NCI-H146 (cell line): ENCODE measurements around the gene TTLL9.
A peak's percentile ranks its signal among the peaks of the same experiment; 100 is the strongest.
"Not testable (repeated sequence)": the region's sequence is repeated elsewhere in the genome, so short reads cannot be mapped to it uniquely, and the experiment has no call there.

Source experiments
- DNase-seq: peaks from one replicate; lab custom pipeline; 2025; lab: John Stamatoyannopoulos, UW

The TTLL9 gene, protein sequence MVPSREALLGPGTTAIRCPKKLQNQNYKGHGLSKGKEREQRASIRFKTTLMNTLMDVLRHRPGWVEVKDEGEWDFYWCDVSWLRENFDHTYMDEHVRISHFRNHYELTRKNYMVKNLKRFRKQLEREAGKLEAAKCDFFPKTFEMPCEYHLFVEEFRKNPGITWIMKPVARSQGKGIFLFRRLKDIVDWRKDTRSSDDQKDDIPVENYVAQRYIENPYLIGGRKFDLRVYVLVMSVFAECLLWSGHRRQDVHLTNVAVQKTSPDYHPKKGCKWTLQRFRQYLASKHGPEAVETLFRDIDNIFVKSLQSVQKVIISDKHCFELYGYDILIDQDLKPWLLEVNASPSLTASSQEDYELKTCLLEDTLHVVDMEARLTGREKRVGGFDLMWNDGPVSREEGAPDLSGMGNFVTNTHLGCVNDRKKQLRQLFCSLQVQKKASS

GRCh38 chr20:31869942-31870725 is at the start of gene TTLL9, which contains the start of gene DUSP15:
TTLL9 (plus strand) TSS chr20:31870634; CDS start chr20:31871127, 493 bp downstream.
DUSP15 (minus strand) TSS chr20:31870527; CDS start chr20:31870337, 190 bp downstream.
- peak; percentile 77 for DNase-seq

GRCh38 chr20:31821427-31821826 is 49.0 kb upstream of the TTLL9 start:
- DNase-seq = no peak

DNA sequence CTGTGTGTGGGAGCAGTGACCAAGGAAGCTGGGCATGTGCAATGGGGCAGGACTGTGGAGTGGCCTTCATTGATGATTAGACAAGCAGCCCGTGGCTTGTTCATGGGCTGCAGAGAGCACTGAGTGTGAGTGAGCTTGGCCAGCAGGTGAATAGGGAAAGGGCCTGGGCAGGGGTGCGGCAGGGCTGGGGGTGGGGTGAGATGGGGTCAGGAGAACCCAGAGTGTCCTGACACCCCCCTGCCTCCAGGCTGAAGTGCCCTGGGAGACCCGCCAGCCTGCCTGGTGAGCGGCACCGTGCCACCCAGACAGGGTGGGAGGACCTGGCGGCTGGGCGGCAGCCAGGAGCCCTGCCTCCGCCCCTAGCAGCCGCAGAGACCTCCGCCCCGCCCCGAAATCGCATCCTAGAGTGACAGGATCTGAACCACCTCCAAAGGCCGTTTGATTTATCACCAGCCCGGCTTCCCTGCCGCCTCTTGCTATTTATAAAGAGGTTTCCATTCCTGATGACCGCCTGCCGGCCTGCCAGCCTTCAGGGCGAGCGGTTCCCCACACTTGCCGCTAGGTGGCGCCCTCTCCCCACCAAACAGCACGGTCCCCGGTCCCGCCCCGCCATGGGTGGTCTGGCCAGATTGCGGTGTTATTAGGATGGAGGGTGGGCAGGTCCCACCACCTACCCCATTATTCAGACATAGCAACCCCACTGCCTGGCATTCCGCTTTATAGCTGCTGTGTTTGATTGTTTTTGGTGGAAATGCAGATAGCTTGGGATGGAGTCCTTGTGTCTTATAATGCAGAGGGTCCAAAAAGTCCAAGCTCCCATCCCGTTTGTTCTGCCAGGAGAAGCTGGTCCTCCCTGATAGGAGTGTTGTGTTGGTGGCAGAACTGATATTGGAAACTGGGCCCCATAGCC is 47.8 kb upstream of the TTLL9 start:
- DNase-seq = peak; percentile 93

GRCh38 chr20:31823360-31824124 is 46.9 kb upstream of the TTLL9 start:
- DNase-seq = no peak

DNA sequence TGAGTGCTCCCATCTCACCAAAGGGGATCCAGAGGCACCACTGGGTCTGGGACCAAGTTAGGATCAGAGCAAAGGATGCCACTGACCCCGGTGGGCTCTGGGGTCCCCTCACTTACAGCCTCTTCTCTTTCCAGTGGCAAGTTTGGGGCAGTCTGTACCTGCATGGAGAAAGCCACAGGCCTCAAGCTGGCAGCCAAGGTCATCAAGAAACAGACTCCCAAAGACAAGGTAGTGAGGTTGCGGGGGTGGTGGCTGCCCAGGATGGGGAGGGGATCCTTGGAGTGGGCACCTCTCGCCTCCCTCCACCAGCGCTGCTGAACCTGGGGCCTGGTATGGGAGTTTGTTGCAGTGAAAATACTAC is 46.3 kb upstream of the TTLL9 start:
- no peak for DNase-seq

- no peak for DNase-seq
These were observed 45.7 kb upstream of the TTLL9 start for GRCh38 chr20:31824554-31825313.

DNA sequence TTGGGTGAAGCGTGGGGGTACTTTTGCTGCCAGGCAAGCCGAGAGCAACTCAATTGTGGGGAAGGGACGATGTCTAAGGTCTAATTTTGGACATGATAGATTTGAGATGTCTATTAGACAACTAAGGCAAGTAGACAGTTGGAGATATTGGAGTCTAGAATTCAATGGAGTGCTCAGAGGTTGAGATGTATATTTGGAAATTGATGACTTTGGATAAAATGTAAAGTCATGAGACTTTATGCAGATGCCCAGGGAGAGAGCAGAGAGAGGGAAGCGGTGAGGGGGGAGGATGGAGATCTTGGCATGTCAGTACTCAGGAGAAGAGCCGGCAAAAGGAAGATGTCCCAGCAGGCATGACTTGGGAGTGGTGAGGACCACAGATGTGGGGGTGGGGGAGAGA is 44.4 kb upstream of the TTLL9 start:
- DNase-seq = no peak

- no peak for DNase-seq
These were observed 43.4 kb upstream of the TTLL9 start for GRCh38 chr20:31827059-31827458.

DNA sequence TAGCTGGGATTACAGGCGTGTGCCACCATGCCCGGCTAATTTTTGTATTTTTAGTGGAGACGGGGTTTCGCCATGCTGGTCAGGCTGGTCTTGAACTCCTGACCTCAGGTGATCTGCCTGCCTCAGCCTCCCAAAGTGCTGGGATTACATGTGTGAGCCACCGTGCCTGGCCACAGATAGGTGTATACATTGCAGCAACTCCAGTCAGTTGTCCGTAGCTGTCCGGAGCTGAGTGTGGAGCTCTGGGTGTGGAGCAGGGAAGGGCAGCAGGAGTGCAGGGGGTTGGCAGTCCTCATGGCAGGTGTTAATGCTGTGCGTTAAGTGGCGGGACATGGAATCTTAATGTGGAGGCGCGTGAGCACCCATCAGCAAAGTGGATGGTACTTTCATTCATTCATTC is 42.4 kb upstream of the TTLL9 start:
- not testable (repeated sequence) for DNase-seq

- no peak for DNase-seq
These were observed 40.7 kb upstream of the TTLL9 start for GRCh38 chr20:31829731-31830130.

DNA sequence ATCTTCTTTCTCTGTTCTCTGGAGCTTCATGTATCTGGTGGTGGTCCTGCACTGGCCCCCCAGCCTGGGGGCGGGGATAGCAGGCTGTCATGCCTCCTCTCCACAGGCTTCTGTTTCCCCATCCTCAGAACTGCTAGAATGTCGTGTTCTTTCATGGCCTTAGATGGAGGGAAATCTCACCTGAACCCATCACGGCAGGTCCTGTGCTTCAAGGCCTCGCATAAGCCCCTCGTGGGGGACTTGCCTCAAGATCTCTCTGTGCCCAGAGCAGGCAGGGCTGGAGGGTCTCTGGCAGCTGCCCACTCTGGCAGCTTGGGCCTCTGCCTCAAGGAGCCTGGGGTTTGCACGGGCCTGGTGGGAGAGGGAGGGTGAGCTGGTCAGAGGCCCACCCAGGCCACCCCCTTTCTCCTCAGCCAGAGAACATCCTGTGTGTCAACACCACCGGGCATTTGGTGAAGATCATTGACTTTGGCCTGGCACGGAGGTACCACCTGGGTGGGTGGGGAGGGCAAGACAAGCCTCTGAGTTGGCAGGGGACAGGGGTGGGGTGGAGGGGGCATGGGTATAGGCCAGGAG is 39.9 kb upstream of the TTLL9 start:
- no peak for DNase-seq

DNA sequence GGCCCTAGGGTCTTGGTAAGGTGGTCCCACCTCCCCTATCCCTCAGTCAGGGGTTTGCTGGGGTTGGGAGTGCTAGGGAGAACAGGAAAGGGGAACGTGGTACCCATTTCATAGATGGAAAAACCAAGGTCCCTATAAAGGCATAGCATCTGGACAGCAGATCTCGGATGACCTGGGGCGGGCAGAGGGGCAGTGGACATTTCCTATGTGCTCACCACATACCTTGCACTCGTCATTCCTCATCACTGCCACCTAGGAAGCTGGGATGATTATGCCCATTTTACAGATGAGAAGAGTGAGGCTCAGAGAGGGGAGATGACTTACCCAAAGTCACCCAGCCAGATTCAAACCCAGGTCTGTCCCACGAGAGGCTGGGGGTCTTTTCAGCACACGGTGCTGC is 39.2 kb upstream of the TTLL9 start:
- no peak for DNase-seq

DNA sequence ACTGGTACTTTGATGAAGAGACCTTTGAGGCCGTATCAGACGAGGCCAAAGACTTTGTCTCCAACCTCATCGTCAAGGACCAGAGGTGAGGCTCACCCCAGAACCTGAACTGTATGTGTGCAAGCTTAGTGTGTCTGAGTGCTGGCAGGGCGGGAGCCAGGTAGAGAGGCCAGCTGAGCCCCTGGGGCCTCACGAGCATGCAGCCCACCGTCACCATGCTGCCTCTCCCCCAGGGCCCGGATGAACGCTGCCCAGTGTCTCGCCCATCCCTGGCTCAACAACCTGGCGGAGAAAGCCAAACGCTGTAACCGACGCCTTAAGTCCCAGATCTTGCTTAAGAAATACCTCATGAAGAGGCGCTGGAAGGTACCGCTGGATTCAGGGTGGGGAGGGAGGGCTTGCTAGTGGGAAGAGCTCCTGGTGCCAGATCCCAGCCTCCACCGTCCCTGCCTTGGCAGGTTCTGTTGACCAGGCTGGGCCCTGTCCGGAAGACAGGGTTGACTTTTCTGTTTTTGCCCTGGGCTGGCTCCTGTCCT is 38.6 kb upstream of the TTLL9 start:
- DNase-seq = no peak

DNA sequence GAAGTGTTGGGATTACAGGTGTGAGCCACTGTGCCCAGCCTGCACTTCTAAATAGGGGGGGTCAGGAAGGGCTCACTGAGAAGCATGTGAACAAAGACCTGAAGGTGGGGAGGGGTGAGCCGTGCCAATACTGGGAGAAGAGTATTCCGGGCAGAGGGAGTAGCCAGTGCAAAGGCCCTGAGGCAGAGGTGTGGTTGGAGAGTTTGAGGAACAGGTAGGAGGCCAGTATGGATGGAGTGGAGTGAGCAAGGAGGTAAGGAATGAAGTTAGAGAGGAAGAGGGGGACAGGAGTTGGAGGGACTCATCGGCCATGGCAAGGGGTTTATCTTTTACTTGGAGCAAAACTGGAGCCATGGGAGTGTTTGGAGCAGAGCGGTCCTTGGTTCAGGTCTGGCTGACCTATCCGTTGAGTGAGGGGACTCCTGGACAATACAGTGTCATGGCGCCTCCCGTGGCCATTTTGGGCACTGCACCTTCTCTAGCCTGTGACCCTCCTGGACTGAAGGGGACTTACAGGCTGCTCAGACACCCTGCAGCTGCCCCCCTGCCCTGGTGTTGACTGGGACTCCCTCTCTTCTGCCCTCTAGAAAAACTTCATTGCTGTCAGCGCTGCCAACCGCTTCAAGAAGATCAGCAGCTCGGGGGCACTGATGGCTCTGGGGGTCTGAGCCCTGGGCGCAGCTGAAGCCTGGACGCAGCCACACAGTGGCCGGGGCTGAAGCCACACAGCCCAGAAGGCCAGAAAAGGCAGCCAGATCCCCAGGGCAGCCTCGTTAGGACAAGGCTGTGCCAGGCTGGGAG is 37.1 kb upstream of the TTLL9 start:
- peak; percentile 54 for DNase-seq

DNA sequence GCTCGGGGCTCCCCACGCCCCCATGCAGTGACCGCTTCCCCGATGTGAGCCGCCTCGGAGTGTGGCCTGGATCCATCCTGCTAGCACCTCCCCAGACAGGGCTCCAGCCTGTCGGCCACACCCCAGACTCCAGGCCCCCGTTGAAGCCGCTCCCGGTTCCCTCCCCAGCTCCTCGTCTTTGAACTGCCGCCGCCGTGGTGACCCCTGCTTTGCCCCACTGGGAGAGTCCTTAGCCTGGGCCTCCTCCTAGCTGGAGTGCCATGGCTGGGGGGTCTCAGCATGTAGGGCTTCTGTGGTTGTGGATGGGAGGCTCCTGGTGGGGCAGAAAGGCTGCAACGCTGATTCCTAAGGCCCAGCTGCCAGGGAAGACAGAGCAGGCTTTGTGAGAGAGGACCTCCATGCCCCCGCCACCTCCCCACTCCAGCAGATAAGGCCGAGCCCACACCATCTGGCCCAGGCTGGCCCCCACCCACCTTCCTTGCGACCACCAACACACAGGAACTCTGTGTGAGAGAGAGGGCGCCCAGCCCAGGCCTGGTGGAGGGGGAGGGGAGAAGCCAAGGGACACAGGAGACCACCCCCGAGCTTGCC is 36.4 kb upstream of the TTLL9 start:
- no peak for DNase-seq

GRCh38 chr20:31835554-31835953 is 34.9 kb upstream of the TTLL9 start:
- DNase-seq = no peak

- DNase-seq = peak; percentile 37
These were observed 34.2 kb upstream of the TTLL9 start for GRCh38 chr20:31835977-31836852.
